ENCODE data around the gene ATAD2B. TPM values are rescaled to one million over a fixed set of nuclear protein-coding genes. Genes with fewer than 3 reads are reported as not detected.

Gene ATAD2B
- total and polyA plus RNA-seq, 4 donors: 2.3 to 16.2 (median 11.5) TPM

DNA sequence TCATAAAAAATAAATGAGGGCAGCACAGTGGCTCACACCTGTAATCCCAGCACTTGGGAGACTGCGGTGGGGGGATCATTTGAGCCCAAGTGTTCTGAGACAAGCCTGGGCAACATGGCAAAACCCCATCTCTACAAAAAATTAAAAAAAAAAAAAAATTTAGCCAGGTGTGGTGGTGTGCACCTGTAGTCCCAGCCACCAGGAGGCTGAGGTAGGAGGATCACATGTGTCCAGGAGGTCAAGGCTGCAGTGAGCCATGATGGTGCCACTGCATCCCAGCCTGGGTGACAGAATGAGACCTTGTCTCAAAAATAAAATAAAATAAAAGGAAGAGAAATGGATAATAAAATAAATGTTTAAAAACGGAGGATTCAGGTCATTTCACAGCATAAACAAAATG lies 113.5 kb downstream of the ATAD2B start:
- Histone ChIP-seq H3K36me3 (ENCODE audit: control insufficient read depth in 4 of 4, insufficient read depth in 3 of 4, low read depth in 1 of 4, low read length in 3 of 4) (peaks cover 1 to 10% (median 5%) of the 10 kb centered on the region in 4 donors), H3K9me3 (ENCODE audit: control insufficient read depth in 4 of 4, low read length in 3 of 4) (no peaks in the 10 kb centered on the region), H3K9ac (ENCODE audit: low read depth in 1 of 2, low read length in 2 of 2) (no peak overlapping the region), H3K27me3 (ENCODE audit: control insufficient read depth in 4 of 4, insufficient read depth in 4 of 4, low read length in 3 of 4) (no peaks in the 10 kb centered on the region), H3K4me1 (ENCODE audit: control insufficient read depth in 4 of 4, insufficient read depth in 4 of 4, low read length in 3 of 4) (no peaks in the 10 kb centered on the region), H3K27ac (ENCODE audit: low read depth in 1 of 2, low read length in 2 of 2) (no peak overlapping the region), H3K4me3 (ENCODE audit: low read depth in 1 of 3, low read length in 3 of 3) (no peak overlapping the region)
- TF ChIP-seq, protein P1, sequence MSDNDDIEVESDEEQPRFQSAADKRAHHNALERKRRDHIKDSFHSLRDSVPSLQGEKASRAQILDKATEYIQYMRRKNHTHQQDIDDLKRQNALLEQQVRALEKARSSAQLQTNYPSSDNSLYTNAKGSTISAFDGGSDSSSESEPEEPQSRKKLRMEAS (IDR thresholded peaks at IDR 0.05): no peak
- TF ChIP-seq YY1 (IDR thresholded peaks at IDR 0.05) (no peak), RAD21 (IDR thresholded peaks at IDR 0.05) (no peak), TAF1 (conservative IDR thresholded peaks at IDR 0.05) (no peak), HNF4A (conservative IDR thresholded peaks at IDR 0.05) (no peak), RXRA (IDR thresholded peaks at IDR 0.05) (no peak), SP1 (IDR thresholded peaks at IDR 0.05) (no peak), NR2F2 (IDR thresholded peaks at IDR 0.05) (no peak), EGR1 (IDR thresholded peaks at IDR 0.05; ENCODE audit: low read depth in 2 of 2) (no peak), JUND (IDR thresholded peaks at IDR 0.05) (no peak), FOXA2 (IDR thresholded peaks at IDR 0.05) (no peak), HNF4G (IDR thresholded peaks at IDR 0.05) (no peak), REST (IDR thresholded peaks at IDR 0.05) (no peak), FOXA1 (IDR thresholded peaks at IDR 0.05) (no peak)
- TF ChIP-seq, protein P2, sequence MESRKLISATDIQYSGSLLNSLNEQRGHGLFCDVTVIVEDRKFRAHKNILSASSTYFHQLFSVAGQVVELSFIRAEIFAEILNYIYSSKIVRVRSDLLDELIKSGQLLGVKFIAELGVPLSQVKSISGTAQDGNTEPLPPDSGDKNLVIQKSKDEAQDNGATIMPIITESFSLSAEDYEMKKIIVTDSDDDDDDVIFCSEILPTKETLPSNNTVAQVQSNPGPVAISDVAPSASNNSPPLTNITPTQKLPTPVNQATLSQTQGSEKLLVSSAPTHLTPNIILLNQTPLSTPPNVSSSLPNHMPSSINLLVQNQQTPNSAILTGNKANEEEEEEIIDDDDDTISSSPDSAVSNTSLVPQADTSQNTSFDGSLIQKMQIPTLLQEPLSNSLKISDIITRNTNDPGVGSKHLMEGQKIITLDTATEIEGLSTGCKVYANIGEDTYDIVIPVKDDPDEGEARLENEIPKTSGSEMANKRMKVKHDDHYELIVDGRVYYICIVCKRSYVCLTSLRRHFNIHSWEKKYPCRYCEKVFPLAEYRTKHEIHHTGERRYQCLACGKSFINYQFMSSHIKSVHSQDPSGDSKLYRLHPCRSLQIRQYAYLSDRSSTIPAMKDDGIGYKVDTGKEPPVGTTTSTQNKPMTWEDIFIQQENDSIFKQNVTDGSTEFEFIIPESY (IDR thresholded peaks at IDR 0.05): no peak
- WGBS: 97% methylated on average over 2 of the region's 2 CpGs
- DNase-seq (ENCODE audit: low spot score): no peak

DNA sequence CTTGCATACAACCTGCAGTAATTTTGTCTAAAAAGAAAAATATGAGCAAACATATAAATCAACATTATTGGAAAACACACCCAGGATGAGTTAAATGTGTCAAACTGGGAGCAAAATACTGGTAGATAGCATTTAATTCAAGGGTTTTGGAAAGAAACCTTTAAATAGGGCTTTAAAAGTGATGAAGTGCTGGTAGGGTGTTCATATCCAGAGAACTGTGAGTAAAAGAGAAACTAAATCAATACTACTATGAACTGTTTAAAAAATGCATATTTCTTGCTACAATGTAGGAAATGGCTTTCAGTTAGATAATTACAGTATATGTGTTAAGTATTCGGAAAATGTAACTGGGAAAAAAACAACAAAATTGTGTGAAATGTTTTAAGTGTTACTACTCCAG lies 117.8 kb downstream of the ATAD2B start:
- H3K27ac ChIP-seq (ENCODE audit: low read depth in 1 of 2, low read length in 2 of 2): no peak overlapping the region
- H3K9ac ChIP-seq (ENCODE audit: low read depth in 1 of 2, low read length in 2 of 2): no peak overlapping the region
- 86% methylated on average over 1 of the region's 1 CpG for WGBS
- H3K4me1 ChIP-seq (ENCODE audit: control insufficient read depth in 4 of 4, insufficient read depth in 4 of 4, low read length in 3 of 4): no peaks in the 10 kb centered on the region
- TF ChIP-seq YY1 (IDR thresholded peaks at IDR 0.05): no peak
- no peak overlapping the region for H3K4me3 ChIP-seq (ENCODE audit: low read depth in 1 of 3, low read length in 3 of 3)
- H3K9me3 ChIP-seq (ENCODE audit: control insufficient read depth in 4 of 4, low read length in 3 of 4): no peaks in the 10 kb centered on the region
- no peak for DNase-seq (ENCODE audit: low spot score)
- no peaks in the 10 kb centered on the region for H3K27me3 ChIP-seq (ENCODE audit: control insufficient read depth in 4 of 4, insufficient read depth in 4 of 4, low read length in 3 of 4)
- peaks cover 3 to 8% (median 6%) of the 10 kb centered on the region in 4 donors for H3K36me3 ChIP-seq (ENCODE audit: control insufficient read depth in 4 of 4, insufficient read depth in 3 of 4, low read depth in 1 of 4, low read length in 3 of 4)
